ENCODE data around the gene UAP1L1.

UAP1L1 gene

DNA sequence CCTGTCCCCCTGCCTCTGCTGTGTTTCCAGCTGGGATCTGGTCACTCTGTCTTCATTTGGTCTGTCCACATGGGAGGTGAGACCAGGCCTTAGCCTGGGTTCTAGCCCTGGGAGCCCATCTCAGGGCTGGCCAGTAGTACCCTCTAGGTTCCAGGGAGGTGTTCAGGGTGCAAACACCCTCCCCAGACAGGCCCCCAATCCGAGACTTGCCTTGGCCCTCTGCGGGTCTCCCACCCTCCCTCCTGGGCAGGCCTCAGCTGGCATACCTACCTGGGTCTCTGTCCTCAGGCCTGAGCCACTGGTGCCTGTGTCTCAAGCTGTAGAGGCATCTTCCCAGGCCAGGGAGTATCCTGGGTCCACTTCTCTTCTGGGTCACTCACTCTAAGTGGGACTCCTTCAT, 6.0 kb upstream of the UAP1L1 start:
- in situ Hi-C loops (cut with MboI; ENCODE audit: low sequenced_read_pairs), result no loop called here

DNA sequence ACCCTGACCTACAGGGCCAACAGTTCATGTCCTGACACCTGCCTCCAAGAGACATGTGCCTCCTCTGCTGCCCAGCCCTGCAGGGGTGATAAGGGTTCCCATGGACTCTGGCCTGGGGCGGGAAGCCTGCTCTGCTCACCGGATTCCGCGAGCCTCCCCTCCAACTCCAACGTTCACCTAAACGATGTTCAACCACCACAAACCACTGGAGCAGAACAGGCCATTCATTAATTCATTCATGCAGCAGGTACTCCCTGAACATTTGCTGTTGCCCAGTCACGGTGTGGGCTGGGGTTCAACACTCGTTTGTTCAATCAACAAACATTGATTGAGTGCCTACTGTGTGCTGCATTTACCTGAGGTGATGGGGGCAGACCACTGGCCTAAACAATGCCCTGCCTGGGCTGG, 3.3 kb upstream of the UAP1L1 start:
- in situ Hi-C loops (cut with MboI; ENCODE audit: low sequenced_read_pairs), result no loop called here

DNA sequence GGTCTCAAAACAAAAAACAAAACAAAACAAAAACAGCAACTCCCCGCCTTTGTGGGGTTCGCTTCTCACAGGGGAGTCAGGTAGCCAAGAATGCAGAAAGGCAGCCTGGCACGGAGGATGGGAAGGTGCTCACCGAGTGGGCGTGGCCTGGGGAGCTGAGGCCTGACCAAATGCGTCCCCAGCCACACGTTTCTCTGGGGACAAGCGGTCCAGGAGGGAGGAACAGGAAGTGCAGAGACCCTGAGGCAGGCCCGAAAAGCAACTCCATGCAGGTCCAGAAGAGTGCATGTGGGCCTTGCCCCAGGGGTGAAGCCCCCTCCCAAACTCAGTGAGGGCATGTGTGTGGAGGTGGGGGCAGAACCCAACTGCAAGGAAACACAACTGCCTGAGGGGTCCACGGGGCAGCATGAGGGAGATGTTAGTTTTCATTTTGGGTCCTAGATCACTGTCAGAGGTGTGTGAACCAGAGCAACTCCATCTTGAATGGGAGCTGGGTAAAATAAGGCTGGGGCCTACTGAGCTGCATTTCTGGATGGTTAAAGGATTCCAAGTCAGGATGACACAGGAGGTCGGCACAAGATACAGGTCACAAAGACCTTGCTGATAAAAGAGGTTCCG, 2.6 kb upstream of the UAP1L1 start:
- in situ Hi-C loops (cut with MboI; ENCODE audit: low sequenced_read_pairs), result no loop called here

DNA sequence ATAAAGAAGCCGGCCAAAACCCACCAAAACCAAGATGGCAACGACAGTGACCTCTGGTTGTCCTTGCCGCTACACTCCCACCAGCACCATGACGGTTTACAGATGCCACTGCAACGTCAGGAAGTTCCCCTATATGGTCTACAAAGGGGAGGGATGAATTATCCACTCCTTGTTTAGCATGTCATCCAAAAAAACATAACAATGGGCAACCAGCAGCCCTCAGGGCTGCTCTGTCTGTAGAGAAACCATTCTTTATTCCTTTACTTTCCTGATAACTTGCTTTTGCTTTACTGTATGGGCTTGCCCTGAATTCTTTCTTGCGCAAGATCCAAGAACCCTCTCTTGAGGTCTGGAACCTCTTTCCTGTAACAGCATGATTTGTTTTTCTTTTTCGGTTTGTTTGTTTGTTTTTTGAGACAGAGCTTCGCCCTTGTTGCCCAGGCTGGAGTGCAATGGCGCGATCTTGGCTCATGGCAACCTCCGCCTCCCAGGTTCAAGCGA, 2.0 kb upstream of the UAP1L1 start:
- in situ Hi-C loops (cut with MboI; ENCODE audit: low sequenced_read_pairs), result no loop called here

DNA sequence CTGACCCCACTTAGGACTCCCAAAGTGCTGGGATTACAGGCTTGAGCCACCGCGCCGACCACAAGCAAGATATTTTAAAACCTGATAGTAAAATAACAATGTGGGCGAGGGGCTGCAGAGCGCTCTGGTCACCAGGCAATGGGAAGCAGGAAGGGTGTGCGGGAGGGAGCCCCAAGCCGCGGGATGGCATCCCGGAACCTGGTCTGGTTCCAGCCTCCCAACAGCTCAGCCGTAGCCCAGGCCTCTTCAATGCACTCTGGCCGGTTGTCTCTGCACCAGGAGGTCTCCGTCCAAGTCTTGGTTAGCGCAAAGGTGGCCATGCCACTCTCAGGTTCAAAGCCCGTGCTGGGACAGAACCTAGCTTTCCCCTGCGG, 694 bp upstream of the UAP1L1 start:
- in situ Hi-C loops (cut with MboI; ENCODE audit: low sequenced_read_pairs), result no loop called here

DNA sequence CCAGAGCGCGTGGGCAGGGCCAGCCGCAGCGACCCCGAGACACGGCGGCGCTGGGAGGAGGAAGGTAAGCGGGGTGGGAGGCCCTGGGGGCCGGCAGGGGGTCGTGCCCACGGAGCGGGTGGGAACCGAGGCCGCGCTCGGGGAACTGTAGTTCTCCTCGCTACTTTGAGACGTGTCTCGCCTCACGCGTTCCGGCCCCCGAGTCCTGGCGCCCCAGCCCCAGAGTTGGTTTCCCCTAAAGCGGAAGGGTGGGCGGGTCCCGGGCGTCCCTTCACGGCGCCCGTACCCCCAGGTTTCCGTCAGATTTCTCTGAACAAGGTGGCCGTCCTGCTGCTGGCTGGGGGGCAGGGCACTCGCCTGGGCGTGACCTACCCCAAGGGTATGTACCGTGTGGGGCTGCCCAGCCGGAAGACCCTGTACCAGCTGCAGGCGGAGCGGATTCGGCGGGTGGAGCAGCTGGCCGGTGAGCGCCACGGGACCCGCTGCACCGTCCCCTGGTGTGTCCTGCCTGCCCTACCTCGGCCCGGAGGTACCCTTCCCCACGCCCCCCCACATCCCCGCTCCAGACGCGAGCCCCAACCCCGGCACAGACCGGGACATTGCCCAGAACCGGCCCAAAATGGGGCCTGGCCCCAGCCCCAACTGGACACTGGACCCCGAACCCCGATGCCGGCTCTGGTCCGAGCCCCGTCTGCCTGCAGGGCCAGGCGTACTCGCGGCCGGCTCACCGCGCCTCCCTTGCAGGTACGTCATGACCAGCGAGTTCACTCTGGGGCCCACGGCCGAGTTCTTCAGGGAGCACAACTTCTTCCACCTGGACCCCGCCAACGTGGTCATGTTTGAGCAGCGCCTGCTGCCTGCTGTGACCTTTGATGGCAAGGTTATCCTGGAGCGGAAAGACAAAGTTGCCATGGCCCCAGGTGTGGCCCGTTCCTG, 709 bp downstream of the UAP1L1 start:
- in situ Hi-C loops (cut with MboI; ENCODE audit: low sequenced_read_pairs), result no loop called here

DNA sequence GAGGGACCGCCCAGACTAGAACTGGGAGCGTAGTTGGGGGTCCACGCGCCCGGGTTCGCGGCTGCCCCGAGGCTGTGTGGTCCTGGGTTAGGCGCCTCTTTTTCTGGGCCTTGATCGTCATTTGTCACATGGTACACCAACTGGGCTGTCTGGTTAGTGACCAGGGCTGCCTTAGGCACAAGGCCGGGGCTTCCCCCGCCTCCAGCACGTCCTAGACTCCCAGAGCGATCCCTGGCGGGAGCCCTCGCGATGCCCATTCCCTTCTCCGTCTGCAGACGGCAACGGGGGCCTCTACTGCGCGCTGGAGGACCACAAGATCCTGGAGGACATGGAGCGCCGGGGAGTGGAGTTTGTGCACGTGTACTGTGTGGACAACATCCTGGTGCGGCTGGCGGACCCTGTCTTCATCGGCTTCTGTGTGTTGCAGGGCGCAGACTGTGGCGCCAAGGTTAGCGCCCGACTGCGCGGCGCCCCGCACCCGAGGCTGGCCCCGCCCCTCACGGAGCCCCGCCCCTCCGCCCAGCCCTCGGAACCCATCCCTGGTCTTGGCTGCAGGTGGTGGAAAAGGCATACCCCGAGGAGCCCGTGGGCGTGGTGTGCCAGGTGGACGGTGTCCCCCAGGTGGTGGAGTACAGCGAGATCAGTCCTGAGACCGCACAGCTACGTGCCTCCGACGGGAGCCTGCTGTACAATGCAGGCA, 1.5 kb downstream of the UAP1L1 start:
- in situ Hi-C loops (cut with MboI; ENCODE audit: low sequenced_read_pairs), result no loop called here

DNA sequence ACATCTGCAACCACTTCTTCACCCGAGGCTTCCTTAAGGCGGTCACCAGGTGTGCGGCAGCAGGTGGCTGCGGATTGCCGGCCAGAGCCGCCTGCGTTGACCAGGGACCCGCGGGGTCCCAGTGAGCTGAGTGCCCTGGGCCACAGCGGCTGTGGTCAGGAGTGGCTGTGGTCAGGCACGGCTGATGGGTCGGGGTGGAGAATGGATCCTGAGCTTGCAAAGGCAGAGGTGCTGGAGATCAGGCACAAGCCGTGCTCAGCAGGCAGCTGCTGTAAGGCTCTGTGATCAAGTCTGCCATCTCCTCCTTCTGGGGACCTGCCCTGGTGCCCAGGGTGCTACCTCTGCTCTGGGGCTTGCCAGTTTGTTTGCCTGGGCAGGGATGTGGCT, 2.1 kb downstream of the UAP1L1 start:
- in situ Hi-C loops (cut with MboI; ENCODE audit: low sequenced_read_pairs), result no loop called here

DNA sequence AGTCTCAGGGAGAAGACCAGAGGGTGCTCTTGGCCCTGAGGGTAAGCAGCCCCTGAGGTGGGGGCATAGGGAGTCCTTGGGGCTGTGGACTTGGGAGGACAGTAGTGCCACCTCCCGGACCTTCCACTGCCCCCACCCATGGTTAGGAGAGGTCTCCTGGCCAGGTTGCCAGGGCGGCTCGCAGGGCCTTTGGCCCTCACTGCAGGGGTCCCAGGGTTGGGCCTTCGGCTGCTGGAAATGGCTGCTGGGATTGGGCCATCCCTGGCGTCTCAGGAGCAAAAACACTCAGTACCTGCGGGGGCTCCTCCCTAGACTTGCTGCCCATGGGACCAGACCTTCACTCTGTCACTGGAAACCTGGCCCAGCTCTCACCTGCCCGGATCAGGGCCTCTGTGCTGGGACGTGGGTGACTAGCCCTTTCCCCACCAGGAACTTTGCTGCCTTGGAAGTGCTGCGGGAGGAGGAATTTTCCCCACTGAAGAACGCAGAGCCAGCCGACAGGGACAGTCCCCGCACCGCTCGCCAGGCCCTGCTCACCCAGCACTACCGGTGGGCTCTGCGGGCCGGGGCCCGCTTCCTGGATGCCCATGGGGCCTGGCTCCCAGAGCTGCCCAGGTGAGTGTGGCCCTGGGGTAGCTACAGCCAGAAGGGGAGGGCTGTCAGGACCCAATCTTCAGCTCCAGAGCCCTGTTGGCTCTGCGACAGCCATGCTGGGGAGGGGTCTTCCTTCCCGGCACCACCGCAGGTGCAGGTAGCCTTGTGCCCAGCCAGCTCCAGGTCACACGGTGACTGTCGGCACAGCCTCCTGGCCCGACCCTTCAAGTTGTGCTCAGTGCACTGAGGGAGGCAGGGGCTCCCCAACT, 3.2 kb downstream of the UAP1L1 start:
- in situ Hi-C loops (cut with MboI; ENCODE audit: low sequenced_read_pairs), result no loop called here

DNA sequence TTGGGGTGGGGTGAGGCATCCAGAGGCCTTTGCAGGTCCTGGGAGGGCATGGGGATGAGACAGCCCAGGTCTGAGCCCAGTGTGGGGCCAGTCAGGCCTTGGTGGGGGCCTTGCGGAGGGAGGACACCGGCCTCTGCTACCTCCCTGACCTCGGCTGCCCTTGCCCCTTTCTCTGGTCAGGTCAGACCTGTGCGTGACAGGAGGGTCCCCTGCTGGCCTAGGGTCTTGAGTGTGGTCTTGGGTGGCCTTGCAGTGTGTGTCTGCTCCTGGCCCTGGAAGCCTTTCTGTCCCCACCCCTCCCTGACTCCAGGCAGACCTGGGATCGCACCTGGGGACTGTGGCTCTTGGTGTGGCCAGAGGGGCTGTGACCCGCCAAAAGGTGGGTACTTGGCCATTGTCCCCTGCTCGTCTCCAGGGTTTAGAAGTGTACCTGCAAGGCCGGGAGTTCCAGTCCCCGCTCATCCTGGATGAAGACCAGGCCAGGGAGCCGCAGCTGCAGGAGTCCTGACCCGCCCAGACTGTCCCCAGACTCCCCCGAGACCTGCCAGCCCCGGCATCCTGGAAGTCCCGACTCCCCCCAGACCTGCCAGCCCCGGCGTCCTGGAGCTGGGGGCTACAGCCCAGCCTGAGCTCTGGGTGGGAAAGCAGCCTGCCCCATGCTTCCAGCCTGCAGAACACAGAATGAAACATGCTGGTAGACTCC, 5.1 kb downstream of the UAP1L1 start:
- in situ Hi-C loops (cut with MboI; ENCODE audit: low sequenced_read_pairs), result no loop called here

DNA sequence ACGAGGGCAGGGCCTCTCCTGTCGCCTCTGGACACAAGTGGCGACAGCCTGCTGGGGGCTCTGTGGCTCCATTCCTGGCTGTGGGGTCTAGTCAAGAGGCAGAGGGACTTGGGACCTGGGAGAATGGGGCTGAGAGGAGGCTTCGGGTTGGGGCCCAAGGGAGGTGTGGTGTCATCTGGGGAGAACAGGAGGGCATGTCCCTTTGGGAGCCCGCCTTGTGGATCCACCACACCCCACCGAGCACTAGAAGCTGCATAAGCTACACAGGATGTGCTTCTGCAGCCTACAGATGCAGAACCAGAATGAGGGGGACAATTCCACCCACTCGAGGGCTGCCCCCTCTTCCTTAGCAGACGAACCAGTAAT, 5.6 kb downstream of the UAP1L1 start:
- in situ Hi-C loops (cut with MboI; ENCODE audit: low sequenced_read_pairs), result no loop called here

DNA sequence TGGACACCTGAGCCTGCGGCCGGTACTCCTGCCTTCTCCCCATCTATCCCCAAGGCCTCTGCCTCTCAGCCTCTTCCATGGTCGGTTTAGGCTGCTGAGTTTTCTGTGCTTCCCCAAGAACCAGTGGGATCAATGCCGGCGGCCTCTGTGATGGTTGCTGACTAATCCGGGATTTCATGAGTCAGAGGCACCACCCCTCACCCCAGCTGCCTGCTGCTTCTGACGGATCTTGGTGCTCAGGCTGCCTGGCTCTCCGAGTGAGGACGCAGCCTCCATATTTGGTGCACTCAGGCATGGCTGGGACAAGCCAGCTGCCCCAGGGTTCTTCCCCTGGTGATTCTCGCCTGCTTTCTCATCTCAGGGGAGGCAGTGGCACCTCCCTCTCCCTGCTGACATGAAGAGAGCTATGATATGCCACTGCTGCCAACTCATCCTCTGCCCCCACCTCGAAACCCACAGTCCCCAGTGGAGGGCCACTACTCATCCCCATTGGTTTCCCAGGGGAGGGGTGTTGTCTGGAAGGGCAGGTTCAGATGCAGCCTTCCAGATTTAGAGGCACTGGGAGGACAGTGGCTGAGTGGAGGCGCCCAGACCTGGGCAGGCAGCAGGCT, 6.2 kb downstream of the UAP1L1 start:
- in situ Hi-C loops (cut with MboI; ENCODE audit: low sequenced_read_pairs), result no loop called here

DNA sequence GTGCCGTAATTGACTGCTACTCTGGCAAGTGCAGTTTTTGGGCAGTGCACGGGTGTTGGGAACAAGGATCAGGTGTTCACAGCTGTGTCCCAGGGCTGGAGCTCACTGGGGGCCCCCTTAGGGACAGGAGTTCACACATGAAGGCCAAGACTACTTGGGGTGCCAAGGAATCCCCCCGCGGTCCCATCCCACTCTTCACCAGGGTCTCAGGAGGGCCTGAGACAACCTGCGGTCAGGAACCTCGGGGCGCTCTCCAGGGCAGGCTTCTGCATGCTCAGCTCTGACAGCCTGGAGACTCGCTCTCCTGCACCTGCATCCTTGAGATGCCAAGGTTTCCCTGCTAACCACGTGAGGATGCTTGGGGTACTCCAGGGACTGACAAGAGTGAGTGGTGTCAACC, 7.2 kb downstream of the UAP1L1 start:
- in situ Hi-C loops (cut with MboI; ENCODE audit: low sequenced_read_pairs), result no loop called here

DNA sequence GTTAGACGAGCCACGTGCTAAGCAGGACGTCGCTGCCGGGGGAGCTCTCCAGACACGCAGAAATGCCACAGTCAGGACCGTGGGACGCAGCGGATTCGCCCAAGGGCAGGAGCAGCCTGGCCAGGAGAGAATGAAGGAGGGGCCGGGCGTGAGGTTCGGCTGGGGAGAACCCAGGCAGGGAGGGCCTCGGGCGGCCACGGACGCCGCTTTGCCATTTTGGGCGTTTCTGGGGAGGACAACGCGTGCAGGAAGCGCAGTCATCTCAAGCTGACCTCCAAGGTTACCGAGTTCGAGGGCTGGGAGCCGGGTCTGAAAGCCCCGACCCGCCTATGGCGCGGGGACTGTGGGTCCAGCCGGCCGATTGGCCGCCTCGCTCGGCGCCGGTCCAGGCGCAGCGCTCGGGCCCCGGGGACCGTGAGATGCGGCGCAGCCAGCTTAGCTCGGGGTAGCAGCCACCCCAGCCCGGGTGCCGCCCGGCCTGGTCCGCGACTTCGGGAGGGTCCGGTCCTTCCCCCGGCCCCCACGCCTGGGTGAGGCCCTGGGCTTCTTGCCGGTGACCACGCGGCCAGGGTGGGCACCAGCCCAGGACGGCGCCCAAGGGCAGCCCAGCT, 8.7 kb downstream of the UAP1L1 start:
- in situ Hi-C loops (cut with MboI; ENCODE audit: low sequenced_read_pairs), result no loop called here

DNA sequence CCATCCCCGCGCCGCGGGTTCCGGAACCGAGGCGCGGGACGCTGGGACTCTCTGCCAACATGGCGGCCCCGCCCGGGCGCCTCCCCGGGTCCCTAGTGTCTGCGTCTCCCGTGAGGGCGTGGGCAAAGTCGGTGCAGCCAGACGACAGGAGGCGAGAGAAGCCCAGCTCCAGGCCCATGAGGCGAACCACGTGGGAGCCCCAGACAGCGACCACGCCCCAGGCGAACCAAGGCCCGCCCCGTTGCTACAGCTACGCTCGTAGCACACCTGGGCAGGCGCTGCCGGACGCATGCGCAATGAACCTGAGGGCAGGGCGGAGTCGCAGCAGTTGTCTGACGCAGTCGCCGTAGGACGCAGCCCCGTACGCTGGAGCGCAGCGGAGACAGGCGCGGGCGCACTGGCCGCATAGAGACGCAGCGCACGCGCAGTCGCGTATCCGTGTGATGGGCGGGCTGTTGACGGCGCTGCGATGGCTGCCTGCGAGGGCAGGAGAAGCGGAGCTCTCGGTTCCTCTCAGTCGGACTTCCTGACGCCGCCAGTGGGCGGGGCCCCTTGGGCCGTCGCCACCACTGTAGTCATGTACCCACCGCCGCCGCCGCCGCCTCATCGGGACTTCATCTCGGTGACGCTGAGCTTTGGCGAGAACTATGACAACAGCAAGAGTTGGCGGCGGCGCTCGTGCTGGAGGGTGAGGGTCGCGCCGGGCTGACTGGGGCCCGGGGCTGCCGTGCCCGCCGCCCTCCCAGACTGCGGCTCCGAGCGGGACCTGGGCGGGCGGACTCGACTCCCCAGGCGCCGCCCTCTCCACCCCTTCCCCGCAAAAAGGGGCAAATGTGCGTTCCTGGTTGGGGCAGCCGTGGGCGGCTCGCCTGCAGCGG, 9.5 kb downstream of the UAP1L1 start, which contains the start of gene MAN1B1:
Gene MAN1B1, plus strand, starts transcription at position 455 of the 878 bp plus-strand sequence. Its CDS starts 15 bp downstream, at position 470.
- in situ Hi-C loops (cut with MboI; ENCODE audit: low sequenced_read_pairs), result no loop called here

DNA sequence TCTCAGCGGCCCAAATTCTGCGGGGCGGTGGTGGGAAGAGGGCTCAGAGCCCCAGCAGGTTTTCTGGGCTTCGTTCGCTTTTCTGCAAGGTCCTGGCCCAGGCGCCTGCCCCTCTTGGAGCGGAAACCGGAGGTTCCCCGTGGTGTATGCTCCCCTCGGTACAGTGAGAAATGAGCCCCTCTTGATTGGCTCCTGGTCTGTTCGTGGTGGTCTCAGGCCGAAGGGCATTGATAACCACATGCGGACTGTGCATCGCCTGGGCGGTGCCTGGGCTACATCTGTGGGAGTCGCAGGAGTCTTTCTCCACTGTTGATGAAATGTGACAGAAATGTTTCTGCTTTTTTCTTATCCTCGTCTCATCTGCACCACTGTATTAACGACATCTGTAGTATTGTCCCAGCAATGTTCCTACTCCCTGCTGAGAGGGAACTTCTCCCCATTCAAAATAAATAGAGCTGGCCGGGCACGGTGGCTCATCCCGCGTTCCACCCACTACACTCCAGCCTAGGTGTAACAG, 10.2 kb downstream of the UAP1L1 start:
- in situ Hi-C loops (cut with MboI; ENCODE audit: low sequenced_read_pairs), result no loop called here

DNA sequence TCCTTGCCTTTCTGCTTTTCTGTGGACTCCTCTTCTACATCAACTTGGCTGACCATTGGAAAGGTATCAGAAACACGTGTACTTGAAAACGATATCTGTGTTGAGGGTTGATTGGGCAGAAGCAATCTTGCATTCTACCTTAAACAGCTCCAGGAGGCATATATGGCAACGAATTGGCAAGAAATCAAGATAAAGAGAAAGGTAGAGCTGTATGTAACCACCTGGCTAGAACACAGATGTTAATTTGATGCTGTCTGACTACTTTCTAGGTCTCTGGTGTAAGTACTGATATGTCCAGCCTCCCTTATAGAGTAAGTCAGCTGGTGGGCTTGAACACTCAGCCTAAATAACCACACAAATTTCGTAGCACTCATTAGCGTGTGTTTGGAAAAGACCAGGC, 10.8 kb downstream of the UAP1L1 start:
- in situ Hi-C loops (cut with MboI; ENCODE audit: low sequenced_read_pairs), result no loop called here

Measured in HL-60/S4 (cell line).